ENCODE data around the gene JAM2. TPM values are rescaled to one million over a fixed set of nuclear protein-coding genes. Genes with fewer than 3 reads are reported as not detected.
"Not testable (repeated sequence)": the region's sequence is repeated elsewhere in the genome, so short reads cannot be mapped to it uniquely, and the experiment has no call there.

Gene JAM2
- total and polyA plus RNA-seq, 4 experiments from 2014 or later: 0.39 to 0.67 TPM; not detected in 2

DNA sequence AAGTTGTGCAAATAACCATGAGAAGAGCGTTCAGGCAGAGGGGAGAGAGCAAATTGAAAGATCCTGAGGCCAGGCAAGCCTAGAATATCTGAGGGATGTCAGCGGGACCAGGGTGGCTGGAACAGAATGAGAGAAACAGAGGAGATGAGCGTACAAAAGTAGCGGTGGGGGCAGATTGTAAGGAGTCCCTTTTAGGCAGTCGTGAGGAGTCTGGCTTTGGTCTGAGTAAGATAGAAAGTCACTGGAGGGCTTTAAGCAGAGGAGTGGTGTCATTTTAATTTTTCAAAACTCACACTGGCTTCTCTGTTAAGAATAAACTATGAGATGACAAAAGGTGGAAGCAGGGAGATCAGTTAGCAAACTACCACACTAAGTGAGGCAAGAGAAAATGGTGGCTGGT, 71.5 kb downstream of the JAM2 start:
- Mint-ChIP-seq H3K9me3 (no peaks in the 10 kb centered on the region), H3K27ac (no peak overlapping the region), H3K4me3 (no peak overlapping the region), H3K4me1 (no peaks in the 10 kb centered on the region), H3K27me3 (no peaks in the 10 kb centered on the region), H3K36me3 (no peaks in the 10 kb centered on the region)
- H3K4me3 ChIP-seq (ENCODE audit: low read length in 2 of 2): no peak overlapping the region
- no peaks in the 10 kb centered on the region for H3K36me3 ChIP-seq (ENCODE audit: insufficient read depth, low read length)
- DNase-seq: no peak
- no peaks in the 10 kb centered on the region for H3K9me3 ChIP-seq (ENCODE audit: control insufficient read depth in 1 of 2, low read length in 2 of 2)
- no peaks in the 10 kb centered on the region for H3K27me3 ChIP-seq (ENCODE audit: insufficient read depth, low read length)
- no peaks in the 10 kb centered on the region for H3K4me1 ChIP-seq (ENCODE audit: insufficient read depth, low read length)
- CTCF ChIA-PET (ENCODE audit: partially characterized antibody): interaction anchor here (0.9 kb wide), 1 partner anchor 38 kb away, joined by 3 read pairs; no protein-coding TSS in a partner anchor
- POLR2A ChIA-PET (ENCODE audit: partially characterized antibody): no interaction called here
- intact Hi-C loops (cut with micrococcal nuclease): no loop called here
- H3K27ac ChIP-seq (ENCODE audit: low read depth, low read length): no peak overlapping the region

DNA sequence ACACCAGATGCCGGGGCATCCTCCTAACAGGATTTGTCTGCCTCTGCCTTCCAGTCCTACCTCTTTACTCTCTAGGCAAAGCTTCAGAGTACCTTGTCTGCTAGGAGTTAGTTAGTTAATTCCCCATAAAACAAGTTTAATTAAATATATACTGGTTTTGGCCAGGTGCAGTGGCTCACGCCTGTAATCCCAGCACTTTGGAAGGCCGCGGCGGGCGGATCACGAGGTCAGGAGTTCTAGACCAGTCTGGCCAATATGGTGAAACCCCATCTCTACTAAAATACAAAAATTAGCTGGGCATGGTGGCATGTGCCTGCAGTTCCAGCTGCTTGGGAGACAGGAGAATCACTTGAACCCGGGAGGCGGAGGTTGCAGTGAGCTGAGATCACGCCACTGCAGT, 75.0 kb downstream of the JAM2 start:
- H3K27ac ChIP-seq (ENCODE audit: low read depth, low read length); H3K4me3 Mint-ChIP-seq; H3K9me3 Mint-ChIP-seq; H3K4me1 ChIP-seq (ENCODE audit: insufficient read depth, low read length); POLR2A ChIA-PET (ENCODE audit: partially characterized antibody); H3K27me3 ChIP-seq (ENCODE audit: insufficient read depth, low read length); DNase-seq; H3K4me1 Mint-ChIP-seq; intact Hi-C loops (cut with micrococcal nuclease); H3K27me3 Mint-ChIP-seq; H3K4me3 ChIP-seq (ENCODE audit: low read length in 2 of 2); H3K36me3 Mint-ChIP-seq; H3K9me3 ChIP-seq (ENCODE audit: control insufficient read depth in 1 of 2, low read length in 2 of 2); H3K36me3 ChIP-seq (ENCODE audit: insufficient read depth, low read length): not testable (repeated sequence)
- CTCF ChIA-PET (ENCODE audit: partially characterized antibody): interaction anchor here (0.8 kb wide), 1 partner anchor 106 kb away, joined by 3 read pairs; no protein-coding TSS in a partner anchor
- peak overlapping the region in 1 of 7 donors; percentile 46 for H3K27ac Mint-ChIP-seq

DNA sequence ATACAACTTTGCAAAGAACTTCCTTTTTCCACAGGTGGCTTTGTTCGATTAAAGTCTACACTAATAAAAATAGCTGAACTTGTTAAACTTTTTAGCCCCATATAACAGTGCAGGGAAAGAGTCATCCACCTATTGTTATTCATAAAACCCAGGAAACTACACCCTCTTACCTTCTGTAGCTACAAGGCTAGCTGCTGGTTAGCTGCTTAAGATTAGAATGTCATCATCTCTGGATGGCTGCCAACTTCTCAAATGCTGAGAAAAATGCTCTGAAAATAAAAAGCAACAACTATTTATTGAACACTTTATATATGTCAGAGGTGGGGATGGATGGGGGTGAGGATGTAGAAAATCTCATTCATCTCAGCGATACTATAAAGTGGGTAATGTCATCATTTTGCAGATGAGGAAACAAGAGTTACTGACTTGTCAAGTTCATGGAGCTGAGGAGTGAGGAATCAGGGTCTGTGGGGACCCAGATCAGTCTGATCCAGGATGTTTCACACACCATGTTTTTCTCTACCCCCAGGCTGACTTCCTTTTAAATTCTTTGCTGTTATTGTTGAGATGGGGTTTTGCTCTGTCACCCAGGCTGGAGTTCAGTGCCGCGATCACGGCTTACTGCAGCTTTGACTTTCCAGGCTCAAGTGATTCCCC, 78.6 kb downstream of the JAM2 start:
- no peak overlapping the region for H3K4me3 ChIP-seq (ENCODE audit: low read length in 2 of 2)
- no peaks in the 10 kb centered on the region for H3K27me3 Mint-ChIP-seq
- H3K4me1 ChIP-seq (ENCODE audit: insufficient read depth, low read length): no peaks in the 10 kb centered on the region
- DNase-seq: no peak
- peaks cover 0 to 2% (median under 1%) of the 10 kb centered on the region in 4 donors for H3K4me1 Mint-ChIP-seq
- H3K36me3 Mint-ChIP-seq: peaks cover 15 to 22% of the 10 kb centered on the region in 2 donors
- H3K9me3 ChIP-seq (ENCODE audit: control insufficient read depth in 1 of 2, low read length in 2 of 2): no peaks in the 10 kb centered on the region
- H3K9me3 Mint-ChIP-seq: no peaks in the 10 kb centered on the region
- H3K27ac Mint-ChIP-seq: no peak overlapping the region
- H3K36me3 ChIP-seq (ENCODE audit: insufficient read depth, low read length): peaks cover 5% of the 10 kb centered on the region
- ChIA-PET POLR2A (ENCODE audit: partially characterized antibody) (interaction anchor here (2.1 kb wide), 1 partner anchor 17 kb away, joined by 5 read pairs; the partner anchor contains the start of gene ATP5PF), CTCF (ENCODE audit: partially characterized antibody) (interaction anchor here (1.0 to 2.5 kb wide), 2 partner anchors 10 to 109 kb away, joined by 4 to 9 read pairs; no protein-coding TSS in a partner anchor)
- intact Hi-C loops (cut with micrococcal nuclease): no loop called here
- no peak overlapping the region for H3K4me3 Mint-ChIP-seq
- H3K27ac ChIP-seq (ENCODE audit: low read depth, low read length): no peak overlapping the region
- H3K27me3 ChIP-seq (ENCODE audit: insufficient read depth, low read length): no peaks in the 10 kb centered on the region

DNA sequence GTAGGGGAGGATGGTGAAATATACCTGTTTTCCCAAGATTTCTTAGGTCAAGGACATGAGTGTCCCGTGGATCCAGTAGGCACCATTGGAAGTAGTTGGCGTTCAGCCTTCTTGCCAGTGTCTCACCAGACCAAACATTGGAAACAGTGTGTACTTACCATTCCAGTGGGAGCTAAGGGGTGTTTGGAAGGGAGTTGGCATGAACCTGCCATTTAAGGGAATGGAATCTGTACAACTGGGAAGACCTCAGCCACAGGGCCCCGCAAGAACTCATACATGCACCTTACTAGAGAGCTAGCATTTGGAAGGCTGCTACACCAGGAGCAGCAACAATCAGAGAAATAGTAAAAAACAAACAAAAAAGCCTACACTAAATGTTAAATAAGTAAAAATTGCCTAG, 82.9 kb downstream of the JAM2 start:
- ChIA-PET POLR2A (ENCODE audit: partially characterized antibody) (no interaction called here), CTCF (ENCODE audit: partially characterized antibody) (interaction anchor here (1.6 kb wide), 1 partner anchor 14 kb away, joined by 6 read pairs; no protein-coding TSS in a partner anchor)
- Histone ChIP-seq H3K4me1 (ENCODE audit: insufficient read depth, low read length) (no peaks in the 10 kb centered on the region), H3K27ac (ENCODE audit: low read depth, low read length) (no peak overlapping the region), H3K36me3 (ENCODE audit: insufficient read depth, low read length) (peaks cover 35% of the 10 kb centered on the region), H3K9me3 (ENCODE audit: control insufficient read depth in 1 of 2, low read length in 2 of 2) (no peaks in the 10 kb centered on the region), H3K27me3 (ENCODE audit: insufficient read depth, low read length) (no peaks in the 10 kb centered on the region), H3K4me3 (ENCODE audit: low read length in 2 of 2) (no peak overlapping the region)
- H3K4me1 Mint-ChIP-seq: peaks cover 0 to 4% (median under 1%) of the 10 kb centered on the region in 4 donors
- H3K27ac Mint-ChIP-seq: peak overlapping the region in 1 of 7 donors; percentile 12
- DNase-seq: no peak
- peaks cover 44 to 52% of the 10 kb centered on the region in 2 donors for H3K36me3 Mint-ChIP-seq
- no peak overlapping the region for H3K4me3 Mint-ChIP-seq
- no peaks in the 10 kb centered on the region for H3K9me3 Mint-ChIP-seq
- no peaks in the 10 kb centered on the region for H3K27me3 Mint-ChIP-seq
- intact Hi-C loops (cut with micrococcal nuclease): no loop called here

DNA sequence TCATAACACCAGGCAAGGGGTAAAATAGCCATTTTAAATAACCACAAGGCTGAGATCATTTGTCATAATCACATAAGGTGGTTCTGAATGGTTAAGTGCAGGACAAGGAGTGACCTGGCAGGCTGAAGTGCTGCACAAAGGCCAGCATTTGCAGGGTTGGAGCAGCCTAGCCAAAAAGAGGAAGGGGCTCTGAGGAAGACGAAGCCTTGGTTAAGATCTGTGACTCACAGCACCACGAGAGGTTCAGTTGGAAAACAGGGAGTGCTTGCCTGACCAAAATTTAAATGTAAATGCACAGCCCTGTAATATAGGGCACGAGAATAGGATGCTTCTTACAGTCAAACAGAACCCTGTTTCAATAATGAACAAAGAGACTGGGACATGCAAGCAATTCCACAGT, 83.6 kb downstream of the JAM2 start:
- Histone ChIP-seq H3K9me3 (ENCODE audit: control insufficient read depth in 1 of 2, low read length in 2 of 2) (no peaks in the 10 kb centered on the region), H3K4me1 (ENCODE audit: insufficient read depth, low read length) (no peaks in the 10 kb centered on the region), H3K4me3 (ENCODE audit: low read length in 2 of 2) (no peak overlapping the region), H3K36me3 (ENCODE audit: insufficient read depth, low read length) (peaks cover 41% of the 10 kb centered on the region), H3K27me3 (ENCODE audit: insufficient read depth, low read length) (no peaks in the 10 kb centered on the region), H3K27ac (ENCODE audit: low read depth, low read length) (no peak overlapping the region)
- no peaks in the 10 kb centered on the region for H3K9me3 Mint-ChIP-seq
- H3K4me1 Mint-ChIP-seq: peaks cover 0 to 4% (median under 1%) of the 10 kb centered on the region in 4 donors
- H3K36me3 Mint-ChIP-seq: peaks cover 48 to 57% of the 10 kb centered on the region in 2 donors
- no peaks in the 10 kb centered on the region for H3K27me3 Mint-ChIP-seq
- CTCF ChIA-PET (ENCODE audit: partially characterized antibody): interaction anchor here (1.6 kb wide), 1 partner anchor 15 kb away, joined by 6 read pairs; no protein-coding TSS in a partner anchor
- H3K27ac Mint-ChIP-seq: peak overlapping the region in 1 of 7 donors; percentile 12
- H3K4me3 Mint-ChIP-seq: no peak overlapping the region
- intact Hi-C loops (cut with micrococcal nuclease): no loop called here
- POLR2A ChIA-PET (ENCODE audit: partially characterized antibody): no interaction called here
- DNase-seq: no peak

DNA sequence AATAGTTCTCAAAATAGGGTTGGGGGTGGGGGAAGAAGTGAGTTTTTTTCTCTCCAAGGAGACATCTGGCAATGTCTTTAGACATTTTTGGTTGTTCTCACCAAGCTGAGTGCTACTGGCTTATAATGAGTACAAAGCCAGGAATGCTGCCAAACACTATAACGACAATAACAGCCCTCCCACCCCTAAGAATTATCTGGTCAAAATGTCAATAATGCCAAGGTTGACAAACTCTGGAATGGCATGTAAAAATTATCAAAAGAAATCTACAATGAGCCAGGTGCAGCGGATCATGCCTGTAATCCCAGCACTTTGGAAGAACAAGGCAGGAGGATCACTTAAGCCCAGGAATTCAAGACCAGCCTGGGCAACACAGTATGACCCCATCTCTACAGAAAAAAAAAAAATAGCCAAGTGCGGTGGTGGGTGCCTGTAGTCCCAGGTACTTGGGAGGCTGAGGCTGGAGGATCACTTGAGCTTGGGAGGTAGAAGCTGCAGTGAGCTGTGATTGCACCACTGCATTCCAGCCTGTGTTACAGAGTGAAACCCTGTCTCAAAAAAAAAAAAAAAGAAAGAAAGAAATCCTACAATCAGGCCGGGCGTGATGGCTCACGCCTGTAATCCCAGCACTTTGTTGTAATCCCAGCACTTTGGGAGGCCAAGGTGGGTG, 93.2 kb downstream of the JAM2 start:
- Mint-ChIP-seq H3K9me3 (peaks cover 0 to 3% (median 0%) of the 10 kb centered on the region in 8 donors), H3K36me3 (peaks cover 20 to 46% of the 10 kb centered on the region in 2 donors), H3K27ac (no peak overlapping the region), H3K27me3 (peaks cover 3 to 4% of the 10 kb centered on the region in 2 donors), H3K4me1 (peaks cover 30 to 49% (median 35%) of the 10 kb centered on the region in 4 donors), H3K4me3 (peak overlapping the region in 1 of 8 donors; percentile 4)
- H3K27ac ChIP-seq (ENCODE audit: low read depth, low read length): no peak overlapping the region
- no peaks in the 10 kb centered on the region for H3K27me3 ChIP-seq (ENCODE audit: insufficient read depth, low read length)
- peaks cover 35% of the 10 kb centered on the region for H3K4me1 ChIP-seq (ENCODE audit: insufficient read depth, low read length)
- no peak for DNase-seq
- intact Hi-C loops (cut with micrococcal nuclease): no loop called here
- ChIA-PET POLR2A (ENCODE audit: partially characterized antibody) (no interaction called here), CTCF (ENCODE audit: partially characterized antibody) (no interaction called here)
- H3K4me3 ChIP-seq (ENCODE audit: low read length in 2 of 2): no peak overlapping the region
- H3K9me3 ChIP-seq (ENCODE audit: control insufficient read depth in 1 of 2, low read length in 2 of 2): no peaks in the 10 kb centered on the region
- peaks cover 30% of the 10 kb centered on the region for H3K36me3 ChIP-seq (ENCODE audit: insufficient read depth, low read length)

Data from CD4-positive, alpha-beta memory T cell (primary cell).